HCT116 (cell line): ENCODE data around the gene MID1. TPM values are rescaled to one million over a fixed set of nuclear protein-coding genes. Genes with fewer than 3 reads are reported as not detected.

ENCODE experiments used
- ATAC-seq: fragments of 200-7000 bp; cut with Tn5 transposase; 2 replicates; pipeline ENCODE4 v1.9.1; 2020; ENCODE audit warnings: mild to moderate bottlenecking, moderate library complexity
- BruUV-seq: library from RNA; stranded (reverse); fragments of 400-500 nt; replicated peaks from 2 replicates; lab custom pipeline; 2021; lab: Mats Ljungman, UMichigan
- CTCF ChIA-PET: fragments of 300-600 bp; sonication (Branson Sonifier 250); formaldehyde crosslinking; loops from one replicate; lab custom pipeline; 2021; ENCODE audit warnings: antibody characterized with exemption; lab: Charles Lee
- POLR2A ChIA-PET: fragments of 300-600, 350-600 bp; sonication (Branson Sonifier 250); formaldehyde crosslinking; loops from one replicate; lab custom pipeline; 2021; ENCODE audit warnings: antibody characterized with exemption; lab: Charles Lee
- RAD21 ChIA-PET, 2 experiments: fragments of 300-600 bp; sonication (Branson Sonifier 250); formaldehyde crosslinking; loops; one replicate each; lab custom pipeline; 2023; ENCODE audit warnings: low total read pairs in 2 of 2; ENCODE audit not compliant: uncharacterized antibody in 2 of 2, unreplicated experiment in 2 of 2, low non-redundant PET in 1 of 2; lab: Charles Lee
- DNase-seq: peaks from one replicate; pipeline ENCODE4 v3.0.0-alpha.2; 2010; ENCODE audit warnings: low read depth, low spot score
- H2AFZ ChIP-seq: fragments of 200-600 bp; shearing (Covaris generic), sonication (generic); 2 replicates; pipeline ENCODE4 v1.6.1; 2017; ENCODE audit warnings: low read depth, mixed run types, mixed read lengths, antibody characterized with exemption, low read length; ENCODE audit not compliant: poor library complexity, severe bottlenecking
- H3K27ac ChIP-seq: 2 replicates; pipeline ENCODE4 v1.5.1; 2012; ENCODE audit warnings: low read depth, low read length
- H3K27me3 ChIP-seq: fragments of 200-600 bp; sonication (generic); 2 replicates; pipeline ENCODE4 v1.6.1; 2016; ENCODE audit warnings: mixed run types, low read length, mixed read lengths; ENCODE audit not compliant: insufficient read depth
- H3K36me3 ChIP-seq, 2 experiments: fragments of 200-500 bp in 1 of 2; fragments of 200-600 bp in 1 of 2; sonication (Bioruptor generic) in 1 of 2; sonication (generic) in 1 of 2; 2 replicates each; pipeline versions ENCODE4 v1.5.1 to v1.6.1; 2014 to 2016; ENCODE audit warnings: low read length in 2 of 2, inconsistent platforms in 1 of 2, mixed read lengths in 1 of 2, mixed run types in 1 of 2; ENCODE audit not compliant: insufficient read depth in 2 of 2, control insufficient read depth in 1 of 2
- H3K4me1 ChIP-seq, 2 experiments: fragments of 200-600 bp in 1 of 2; sonication (generic) in 1 of 2; 2 replicates each; pipeline versions ENCODE4 v1.5.1 to v1.6.1; 2012 to 2017; ENCODE audit warnings: low read length in 2 of 2, inconsistent platforms in 1 of 2, mild to moderate bottlenecking in 1 of 2, mixed read lengths in 1 of 2, mixed run types in 1 of 2, moderate library complexity in 1 of 2; ENCODE audit not compliant: insufficient read depth in 2 of 2, control insufficient read depth in 1 of 2
- H3K4me2 ChIP-seq: fragments of 200-600 bp; sonication (generic); 2 replicates; pipeline ENCODE4 v1.6.1; 2017; ENCODE audit warnings: mixed run types, low read length, mixed read lengths
- H3K4me3 ChIP-seq, 2 experiments: fragments of 200-600 bp in 1 of 2; sonication (generic) in 1 of 2; replicated peaks in 1 of 2; 2 replicates each; pipeline ENCODE4 v1.5.1; 2011 to 2016; ENCODE audit warnings: low read length in 2 of 2, control low read depth in 1 of 2, low read depth in 1 of 2, mild to moderate bottlenecking in 1 of 2, mixed read lengths in 1 of 2, mixed run types in 1 of 2
- H3K79me2 ChIP-seq: fragments of 200-600 bp; sonication (generic); 2 replicates; pipeline ENCODE4 v1.6.1; 2017; ENCODE audit warnings: mild to moderate bottlenecking, mixed run types, low read length, moderate library complexity, mixed read lengths; ENCODE audit not compliant: insufficient read depth
- H3K9ac ChIP-seq: fragments of 200-600 bp; sonication (generic); 2 replicates; pipeline ENCODE4 v1.6.1; 2016; ENCODE audit warnings: low read length, mixed read lengths
- H3K9me2 ChIP-seq: fragments of 200-600 bp; sonication (generic), shearing (Covaris generic); 2 replicates; pipeline ENCODE4 v1.6.1; 2017; ENCODE audit warnings: mixed run types, mild to moderate bottlenecking, moderate library complexity; ENCODE audit not compliant: insufficient read depth
- H3K9me3 ChIP-seq, 2 experiments: fragments of 200-500 bp in 1 of 2; fragments of 200-600 bp in 1 of 2; sonication (Bioruptor generic) in 1 of 2; sonication (generic) in 1 of 2; 2 replicates each; pipeline ENCODE4 v1.6.1; 2014 to 2017; ENCODE audit warnings: low read length in 2 of 2, mixed read lengths in 2 of 2, inconsistent platforms in 1 of 2, low read depth in 1 of 2, mild to moderate bottlenecking in 1 of 2, mixed run types in 1 of 2, moderate library complexity in 1 of 2; ENCODE audit not compliant: control insufficient read depth in 1 of 2, insufficient read depth in 1 of 2
- H4K20me1 ChIP-seq: fragments of 200-600 bp; sonication (generic), shearing (Covaris generic); 2 replicates; pipeline ENCODE4 v1.6.1; 2017; ENCODE audit warnings: mixed run types, mild to moderate bottlenecking, moderate library complexity; ENCODE audit not compliant: insufficient read depth
- ATF3 ChIP-seq: IDR thresholded peaks from 2 replicates; pipeline ENCODE4 v1.6.1; 2012
- CBX3 ChIP-seq: IDR thresholded peaks from 2 replicates; pipeline ENCODE4 v1.6.1; 2012; ENCODE audit warnings: low read depth
- CEBPB ChIP-seq: IDR thresholded peaks from 2 replicates; pipeline ENCODE4 v1.6.1; 2012; ENCODE audit warnings: low read depth
- CTCF ChIP-seq, 3 experiments: fragments of 200-600 bp in 1 of 3; sonication (generic) in 1 of 3; IDR thresholded peaks in 2 of 3; conservative IDR thresholded peaks in 1 of 3; 2 replicates each; pipeline ENCODE4 v1.5.1; 2012 to 2017; ENCODE audit warnings: low read depth in 2 of 3, low read length in 2 of 3, antibody characterized with exemption in 1 of 3, borderline replicate concordance in 1 of 3, control low read depth in 1 of 3, mild to moderate bottlenecking in 1 of 3, mixed read lengths in 1 of 3, mixed run types in 1 of 3, moderate library complexity in 1 of 3; ENCODE audit not compliant: insufficient read depth in 1 of 3
- EGR1 ChIP-seq: IDR thresholded peaks from 2 replicates; pipeline ENCODE4 v1.6.1; 2012; ENCODE audit warnings: low read depth
- ELF1 ChIP-seq: IDR thresholded peaks from 2 replicates; pipeline ENCODE4 v1.6.1; 2012; ENCODE audit warnings: low read depth, borderline replicate concordance
- JUND ChIP-seq: IDR thresholded peaks from 2 replicates; pipeline ENCODE4 v1.6.1; 2012
- MAX ChIP-seq: IDR thresholded peaks from 2 replicates; pipeline ENCODE4 v1.6.1; 2012
- SP1 ChIP-seq: IDR thresholded peaks from 2 replicates; pipeline ENCODE4 v1.6.1; 2012; ENCODE audit warnings: low read depth
- ZFX ChIP-seq: fragments of 450-650 bp; IDR thresholded peaks from 2 replicates; pipeline ENCODE4 v1.6.1; 2017
- intact Hi-C: fragments of 100-400 bp; cut with micrococcal nuclease; formaldehyde crosslinking; loops from 2 replicates; pipeline ENCODE4 v1.10.0; 2022
- total RNA-seq: library from RNA; stranded (reverse); gene quantifications from one replicate; pipeline ENCODE4 v1.2.1, GENCODE V29; 2021; ENCODE audit not compliant: unreplicated experiment

MID1 gene
- total RNA-seq, 1 experiment from 2014 or later, result 48.8 TPM

GRCh38 chrX:10548688-10549087 is 71.7 kb downstream of the MID1 start:
- Histone ChIP-seq H3K27me3 (no peaks in the 10 kb centered on the region), H3K4me2 (no peak overlapping the region), H3K4me3 (no peak overlapping the region), H2AFZ (no peak overlapping the region), H3K9me3 (no peaks in the 10 kb centered on the region), H3K27ac (no peak overlapping the region), H3K9ac (no peak overlapping the region), H3K4me1 (peaks cover 18 to 37% of the 10 kb centered on the region in 2 experiments), H3K79me2 (peaks cover 43% of the 10 kb centered on the region), H3K36me3 (no peaks in the 10 kb centered on the region), H3K9me2 (no peaks in the 10 kb centered on the region), H4K20me1 (no peaks in the 10 kb centered on the region)
- ATAC-seq (no peak), DNase-seq (no peak)
- BruUV-seq, result no TSS peak
- no peak for TF ChIP-seq MAX
- TF ChIP-seq ATF3, result no peak
- TF ChIP-seq CBX3, result no peak
- TF ChIP-seq CEBPB, result no peak
- TF ChIP-seq ZFX, result no peak
- TF ChIP-seq SP1, result no peak
- no peak for TF ChIP-seq CTCF (IDR thresholded peaks at IDR 0.05 in 2 of 3, conservative IDR thresholded peaks at IDR 0.05 in 1 of 3; ENCODE audit: borderline replicate concordance in 1 of 3, insufficient read depth in 1 of 3, low read depth in 2 of 3, low read length in 2 of 3)
- TF ChIP-seq EGR1, result no peak
- ChIA-PET POLR2A (no interaction called here), RAD21 (no interaction called here), CTCF (no interaction called here)
- intact Hi-C loops, result no loop called here

GRCh38 chrX:10545882-10546281 is 74.5 kb downstream of the MID1 start:
- Histone ChIP-seq H3K27ac (no peak overlapping the region; the same call in 1 of the 2 replicates), H3K4me2 (peak overlapping the region; percentile 44; the same call in 1 of the 2 replicates), H3K79me2 (peaks cover 48% of the 10 kb centered on the region), H3K4me3 (no peak overlapping the region), H3K27me3 (no peaks in the 10 kb centered on the region), H3K36me3 (no peaks in the 10 kb centered on the region), H3K9me3 (no peaks in the 10 kb centered on the region)
- BruUV-seq, result no TSS peak
- ATAC-seq, result no peak
- TF ChIP-seq ZFX (no peak), ELF1 (no peak), JUND (no peak), MAX (no peak), SP1 (no peak), CBX3 (no peak), ATF3 (no peak)
- TF ChIP-seq, all 23 proteins: peak for 0
- Histone ChIP-seq H3K4me1 (peaks cover 18 to 37% of the 10 kb centered on the region in 2 experiments), H3K9me2 (no peaks in the 10 kb centered on the region), H2AFZ (no peak overlapping the region), H4K20me1 (no peaks in the 10 kb centered on the region), H3K9ac (no peak overlapping the region)
- DNase-seq, result no peak
- ChIA-PET CTCF (no interaction called here), POLR2A (no interaction called here), RAD21 (no interaction called here)
- intact Hi-C loops, result no loop called here
